ENCODE data around the gene PLEKHA7. TPM values are rescaled to one million over a fixed set of nuclear protein-coding genes. Genes with fewer than 3 reads are reported as not detected.

The PLEKHA7 gene
- total RNA-seq, 2 donors from 2014 or later = 10.8 to 17.6 TPM

GRCh38 chr11:16987205-16987568 lies 27.0 kb downstream of the PLEKHA7 start:
- DNase-seq (ENCODE audit: low spot score) (no peak), ATAC-seq (ENCODE audit: insufficient number of reproducible peaks, low FRiP score, low read depth) (no peak)
- Histone ChIP-seq H3K27me3 (replicated peaks; ENCODE audit: insufficient read depth) (no peaks in the 10 kb centered on the region), H3K4me1 (ENCODE audit: control insufficient read depth in 1 of 2, low read depth in 2 of 2) (peaks cover 0 to under 1% of the 10 kb centered on the region in 2 donors), H3K27ac (no peak overlapping the region), H3K4me3 (no peak overlapping the region), H3K9me3 (no peaks in the 10 kb centered on the region), H3K36me3 (no peaks in the 10 kb centered on the region)
- no peak for TF ChIP-seq CTCF (IDR thresholded peaks at IDR 0.05)

GRCh38 chr11:16986434-16987204 lies 27.6 kb downstream of the PLEKHA7 start:
- Histone ChIP-seq H3K4me1 (ENCODE audit: control insufficient read depth in 1 of 2, low read depth in 2 of 2) (peaks cover 0 to 6% of the 10 kb centered on the region in 2 donors), H3K4me3 (no peak overlapping the region), H3K9me3 (no peaks in the 10 kb centered on the region), H3K36me3 (no peaks in the 10 kb centered on the region), H3K27ac (no peak overlapping the region), H3K27me3 (replicated peaks; ENCODE audit: insufficient read depth) (no peaks in the 10 kb centered on the region)
- TF ChIP-seq CTCF (IDR thresholded peaks at IDR 0.05) = no peak
- ATAC-seq (ENCODE audit: insufficient number of reproducible peaks, low FRiP score, low read depth) (no peak), DNase-seq (ENCODE audit: low spot score) (no peak)

- Histone ChIP-seq H3K4me1 (ENCODE audit: control insufficient read depth in 1 of 2, low read depth in 2 of 2) (peaks cover 0 to 10% of the 10 kb centered on the region in 2 donors), H3K4me3 (no peak overlapping the region), H3K27ac (no peak overlapping the region), H3K9me3 (no peaks in the 10 kb centered on the region), H3K27me3 (replicated peaks; ENCODE audit: insufficient read depth) (no peaks in the 10 kb centered on the region), H3K36me3 (no peaks in the 10 kb centered on the region)
- DNase-seq (ENCODE audit: low spot score) = no peak
- no peak for ATAC-seq (ENCODE audit: insufficient number of reproducible peaks, low FRiP score, low read depth)
- TF ChIP-seq CTCF (IDR thresholded peaks at IDR 0.05) = no peak
These were observed 28.9 kb downstream of the PLEKHA7 start for GRCh38 chr11:16985297-16985696.

- Histone ChIP-seq H3K9me3 (no peaks in the 10 kb centered on the region), H3K4me1 (ENCODE audit: control insufficient read depth in 1 of 2, low read depth in 2 of 2) (peaks cover 0 to 10% of the 10 kb centered on the region in 2 donors), H3K36me3 (no peaks in the 10 kb centered on the region), H3K27me3 (replicated peaks; ENCODE audit: insufficient read depth) (no peaks in the 10 kb centered on the region), H3K4me3 (no peak overlapping the region), H3K27ac (no peak overlapping the region)
- DNase-seq (ENCODE audit: low spot score) = no peak
- no peak for ATAC-seq (ENCODE audit: insufficient number of reproducible peaks, low FRiP score, low read depth)
- TF ChIP-seq CTCF (IDR thresholded peaks at IDR 0.05) = no peak
These were observed 30.0 kb downstream of the PLEKHA7 start for GRCh38 chr11:16984229-16984628.

- peaks cover 0 to 10% of the 10 kb centered on the region in 2 donors for H3K4me1 ChIP-seq (ENCODE audit: control insufficient read depth in 1 of 2, low read depth in 2 of 2)
- H3K27ac ChIP-seq = no peak overlapping the region
- no peak for TF ChIP-seq CTCF (IDR thresholded peaks at IDR 0.05)
These were observed 31.4 kb downstream of the PLEKHA7 start for GRCh38 chr11:16982809-16983208.

More at GRCh38 chr11:16982809-16983208, 31.4 kb downstream of the PLEKHA7 start:
- DNase-seq (ENCODE audit: low spot score) (no peak), ATAC-seq (ENCODE audit: insufficient number of reproducible peaks, low FRiP score, low read depth) (no peak)
- Histone ChIP-seq H3K4me3 (no peak overlapping the region), H3K27me3 (replicated peaks; ENCODE audit: insufficient read depth) (no peaks in the 10 kb centered on the region), H3K9me3 (no peaks in the 10 kb centered on the region), H3K36me3 (no peaks in the 10 kb centered on the region)
